Measurements from ENCODE around the gene P2RY12.

DNA sequence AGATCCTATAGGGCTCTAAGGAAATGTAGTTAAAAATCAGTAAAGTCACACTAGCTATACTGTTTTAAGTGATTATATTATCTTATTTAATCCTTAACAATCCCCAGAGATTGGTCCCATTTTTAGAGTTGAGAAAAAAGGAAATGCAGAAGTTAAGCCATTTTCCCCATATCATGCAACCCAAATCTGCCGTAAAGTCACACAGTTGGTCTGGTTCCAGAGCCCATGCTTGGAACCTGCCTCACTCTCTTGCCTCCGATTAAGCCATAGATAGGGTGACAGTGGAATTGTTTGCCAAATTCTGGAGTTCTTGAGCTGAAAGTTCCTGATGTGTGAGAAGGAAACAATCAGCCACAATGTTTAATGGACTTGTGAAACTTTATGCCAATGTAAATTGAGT lies 52.9 kb downstream of the P2RY12 start:
- TF ChIP-seq POLR2A (IDR thresholded peaks at IDR 0.05), result no peak
- TF ChIP-seq, protein P1, sequence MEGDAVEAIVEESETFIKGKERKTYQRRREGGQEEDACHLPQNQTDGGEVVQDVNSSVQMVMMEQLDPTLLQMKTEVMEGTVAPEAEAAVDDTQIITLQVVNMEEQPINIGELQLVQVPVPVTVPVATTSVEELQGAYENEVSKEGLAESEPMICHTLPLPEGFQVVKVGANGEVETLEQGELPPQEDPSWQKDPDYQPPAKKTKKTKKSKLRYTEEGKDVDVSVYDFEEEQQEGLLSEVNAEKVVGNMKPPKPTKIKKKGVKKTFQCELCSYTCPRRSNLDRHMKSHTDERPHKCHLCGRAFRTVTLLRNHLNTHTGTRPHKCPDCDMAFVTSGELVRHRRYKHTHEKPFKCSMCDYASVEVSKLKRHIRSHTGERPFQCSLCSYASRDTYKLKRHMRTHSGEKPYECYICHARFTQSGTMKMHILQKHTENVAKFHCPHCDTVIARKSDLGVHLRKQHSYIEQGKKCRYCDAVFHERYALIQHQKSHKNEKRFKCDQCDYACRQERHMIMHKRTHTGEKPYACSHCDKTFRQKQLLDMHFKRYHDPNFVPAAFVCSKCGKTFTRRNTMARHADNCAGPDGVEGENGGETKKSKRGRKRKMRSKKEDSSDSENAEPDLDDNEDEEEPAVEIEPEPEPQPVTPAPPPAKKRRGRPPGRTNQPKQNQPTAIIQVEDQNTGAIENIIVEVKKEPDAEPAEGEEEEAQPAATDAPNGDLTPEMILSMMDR (IDR thresholded peaks at IDR 0.05), result no peak
